GM12891 (cell line): ENCODE measurements around the gene MIPOL1.

Source experiments
- PAX5 ChIP-seq: IDR thresholded peaks from 2 replicates; pipeline ENCODE4 v1.6.1; 2011; ENCODE audit warnings: low read length, moderate library complexity, mild to moderate bottlenecking; ENCODE audit not compliant: insufficient read depth, severe bottlenecking
- POLR2A ChIP-seq: IDR thresholded peaks from 2 replicates; pipeline ENCODE4 v1.6.1; 2011; ENCODE audit warnings: low read depth, low read length, control low read depth
- POLR2AphosphoS5 ChIP-seq: IDR thresholded peaks from 2 replicates; pipeline ENCODE4 v1.6.1; 2011; ENCODE audit warnings: low read depth, low read length, control low read depth
- POU2F2 ChIP-seq: IDR thresholded peaks from 2 replicates; pipeline ENCODE4 v1.6.1; 2011; ENCODE audit warnings: low read depth, mild to moderate bottlenecking, control low read depth, low read length, moderate library complexity
- SPI1 ChIP-seq: IDR thresholded peaks from 2 replicates; pipeline ENCODE4 v1.6.1; 2011; ENCODE audit warnings: low read depth, low read length, control low read depth

DNA sequence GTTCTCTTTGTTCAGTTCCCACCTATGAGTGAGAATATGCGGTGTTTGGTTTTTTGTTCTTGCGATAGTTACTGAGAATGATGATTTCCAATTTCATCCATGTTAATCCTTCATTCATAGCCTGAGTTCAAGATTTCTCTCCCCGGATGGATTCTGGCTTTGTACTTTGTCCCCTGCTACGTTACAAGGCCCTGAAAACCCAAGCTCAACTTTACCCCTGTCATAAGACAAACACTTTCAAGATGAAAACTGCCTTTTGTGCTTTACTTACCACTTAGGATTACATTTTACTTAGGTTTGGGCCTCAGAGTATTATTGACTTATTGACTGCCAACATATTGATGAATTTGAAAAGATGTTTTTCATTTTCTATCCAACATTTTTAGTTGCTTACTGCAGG lies 361.0 kb downstream of the MIPOL1 start:
- TF ChIP-seq POLR2A (no peak), POLR2AphosphoS5 (no peak), PAX5 (no peak), SPI1 (no peak), POU2F2 (no peak)
